ENCODE results near the gene TLR6.
"Not testable (repeated sequence)": the region's sequence is repeated elsewhere in the genome, so short reads cannot be mapped to it uniquely, and the experiment has no call there.

The TLR6 gene

GRCh38 chr4:38820329-38821061 lies 36.1 kb downstream of the TLR6 start:
- no peak for DNase-seq

GRCh38 chr4:38819569-38819968 lies 37.0 kb downstream of the TLR6 start:
- no peak for DNase-seq

- no peak for DNase-seq
These were observed 38.1 kb downstream of the TLR6 start for GRCh38 chr4:38818441-38818976.

GRCh38 chr4:38815885-38816782 lies 40.5 kb downstream of the TLR6 start:
- no peak for DNase-seq

GRCh38 chr4:38814386-38814785 lies 42.2 kb downstream of the TLR6 start:
- no peak for DNase-seq

GRCh38 chr4:38811297-38811696 lies 45.3 kb downstream of the TLR6 start:
- DNase-seq, result no peak

- DNase-seq, result not testable (repeated sequence)
These were observed 49.2 kb downstream of the TLR6 start for GRCh38 chr4:38807462-38807861.

- not testable (repeated sequence) for DNase-seq
These were observed 50.4 kb downstream of the TLR6 start for GRCh38 chr4:38806251-38806650.

- no peak for DNase-seq
These were observed 51.0 kb downstream of the TLR6 start for GRCh38 chr4:38805530-38806145.

- DNase-seq, result no peak
These were observed 51.8 kb downstream of the TLR6 start, which contains the start of gene TLR1 for GRCh38 chr4:38804654-38805295. TLR1 (minus strand) TSS chr4:38804791; CDS start chr4:38798831, 5,960 bp downstream.

- DNase-seq, result no peak
These were observed 52.6 kb downstream of the TLR6 start for GRCh38 chr4:38803833-38804653.

- DNase-seq, result no peak
These were observed 53.9 kb downstream of the TLR6 start for GRCh38 chr4:38802561-38803355.

- no peak for DNase-seq
These were observed 55.6 kb downstream of the TLR6 start for GRCh38 chr4:38800961-38801450.

- no peak for DNase-seq
These were observed 56.3 kb downstream of the TLR6 start for GRCh38 chr4:38800366-38800765.

GRCh38 chr4:38795087-38795486 lies 61.5 kb downstream of the TLR6 start:
- no peak for DNase-seq

GRCh38 chr4:38794051-38794450 lies 62.6 kb downstream of the TLR6 start:
- DNase-seq, result no peak

- no peak for DNase-seq
These were observed 65.6 kb downstream of the TLR6 start for GRCh38 chr4:38791010-38791409.

GRCh38 chr4:38788317-38788716 lies 68.3 kb downstream of the TLR6 start:
- no peak for DNase-seq

- no peak for DNase-seq
These were observed 68.9 kb downstream of the TLR6 start for GRCh38 chr4:38787693-38788092.

- DNase-seq, result no peak
These were observed 70.7 kb downstream of the TLR6 start for GRCh38 chr4:38785901-38786402.
